GM18867 (cell line): ENCODE results near the gene CTBP2.
A peak's percentile ranks its signal among the peaks of the same experiment; 100 is the strongest.

ENCODE experiments used
- ATAC-seq: cut with Tn5 transposase; IDR thresholded peaks from one replicate; pipeline ENCODE4 v1.9.1; 2021; ENCODE audit warnings: mild to moderate bottlenecking, moderate library complexity; ENCODE audit not compliant: unreplicated experiment

CTBP2 gene

DNA sequence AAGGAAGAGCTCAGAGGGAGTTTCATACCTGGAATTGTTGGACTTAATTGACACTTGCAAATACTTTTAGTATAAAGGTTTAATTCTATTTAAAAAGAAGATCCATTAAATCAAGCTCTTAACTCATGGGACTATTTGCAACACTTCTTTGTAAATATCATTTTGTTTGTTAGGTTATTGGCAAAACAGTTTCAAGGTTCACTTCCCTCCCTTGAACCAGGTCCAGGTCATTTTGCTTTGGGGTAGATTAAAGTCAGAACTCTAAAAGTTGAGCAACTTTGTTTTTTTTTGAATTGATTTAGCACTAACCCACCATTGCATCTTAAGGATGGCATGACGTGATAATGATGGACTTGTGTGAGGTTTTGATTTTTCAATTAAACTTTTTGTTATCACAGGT lies 172.6 kb downstream of the CTBP2 start:
- no peak for ATAC-seq

DNA sequence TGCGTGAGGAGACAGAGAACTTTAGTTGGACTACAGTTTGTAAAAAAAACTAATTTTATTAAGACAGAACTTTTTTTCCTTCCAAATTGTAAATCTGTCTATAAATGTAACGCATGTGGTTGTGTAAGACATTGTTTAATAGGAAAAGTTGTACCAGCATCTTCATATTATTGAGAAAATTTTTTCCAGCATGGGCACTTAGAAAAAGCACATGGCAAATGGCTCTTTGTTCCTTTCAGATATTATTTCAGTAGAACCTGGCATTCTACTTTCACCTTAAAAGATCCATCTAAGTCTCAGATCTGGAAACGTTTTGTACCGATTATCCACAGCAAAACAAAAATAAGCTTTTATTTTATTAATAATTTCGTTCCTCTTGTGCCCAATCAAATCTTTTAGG lies 175.2 kb downstream of the CTBP2 start:
- ATAC-seq, result no peak

DNA sequence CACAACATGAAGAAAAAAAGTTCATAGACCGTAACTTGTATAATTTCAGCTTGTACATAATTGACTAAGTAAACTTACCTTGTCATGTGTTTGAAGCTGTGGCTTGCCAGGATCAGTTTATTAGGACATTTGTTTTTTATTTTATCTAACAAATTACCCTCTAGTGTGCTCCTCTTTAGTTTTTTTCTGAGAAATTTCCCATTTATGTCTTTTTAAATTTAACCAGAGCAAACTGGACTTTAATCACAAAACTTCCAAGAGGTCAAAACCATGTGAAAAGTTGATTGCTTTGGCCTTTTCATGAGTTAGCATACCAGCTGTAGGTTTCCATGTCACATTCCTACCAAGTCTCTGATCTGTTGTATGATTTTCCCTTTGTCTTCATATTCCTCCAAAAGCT lies 176.0 kb downstream of the CTBP2 start:
- no peak for ATAC-seq

DNA sequence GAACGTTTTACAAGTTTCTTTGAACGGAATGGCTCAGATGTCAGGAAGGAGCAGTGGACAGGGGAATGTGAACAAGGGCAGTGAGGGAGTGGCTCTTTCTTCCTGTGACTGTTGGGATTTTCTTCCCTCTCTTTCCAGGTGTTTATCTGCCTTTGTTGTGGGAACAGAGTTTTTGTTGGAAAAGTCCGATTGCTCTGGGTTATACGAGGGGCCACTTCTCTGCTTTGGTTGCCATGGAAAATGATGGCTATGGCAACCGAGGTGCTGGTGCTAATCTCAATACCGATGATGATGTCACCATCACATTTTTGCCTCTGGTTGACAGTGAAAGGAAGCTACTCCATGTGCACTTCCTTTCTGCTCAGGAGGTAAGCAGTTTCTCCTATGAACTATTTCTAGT lies 177.0 kb downstream of the CTBP2 start:
- no peak for ATAC-seq

DNA sequence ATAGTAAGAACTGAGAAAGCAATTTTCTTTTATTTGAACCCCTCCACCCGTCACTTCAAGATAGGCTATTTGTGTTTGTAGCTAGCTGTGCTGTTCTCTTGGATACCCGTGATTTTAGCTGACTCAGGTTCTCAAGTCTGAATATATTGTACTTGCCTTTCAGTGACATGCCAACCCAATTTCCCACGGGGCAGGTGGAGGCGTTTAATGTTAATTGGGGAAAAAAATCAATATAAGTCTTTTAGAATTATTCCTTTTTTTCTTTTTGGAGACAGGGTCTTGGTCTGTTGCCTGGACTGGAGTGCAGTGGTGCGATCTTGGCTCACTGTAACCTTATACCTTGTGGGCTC lies 182.0 kb downstream of the CTBP2 start:
- ATAC-seq, result no peak

DNA sequence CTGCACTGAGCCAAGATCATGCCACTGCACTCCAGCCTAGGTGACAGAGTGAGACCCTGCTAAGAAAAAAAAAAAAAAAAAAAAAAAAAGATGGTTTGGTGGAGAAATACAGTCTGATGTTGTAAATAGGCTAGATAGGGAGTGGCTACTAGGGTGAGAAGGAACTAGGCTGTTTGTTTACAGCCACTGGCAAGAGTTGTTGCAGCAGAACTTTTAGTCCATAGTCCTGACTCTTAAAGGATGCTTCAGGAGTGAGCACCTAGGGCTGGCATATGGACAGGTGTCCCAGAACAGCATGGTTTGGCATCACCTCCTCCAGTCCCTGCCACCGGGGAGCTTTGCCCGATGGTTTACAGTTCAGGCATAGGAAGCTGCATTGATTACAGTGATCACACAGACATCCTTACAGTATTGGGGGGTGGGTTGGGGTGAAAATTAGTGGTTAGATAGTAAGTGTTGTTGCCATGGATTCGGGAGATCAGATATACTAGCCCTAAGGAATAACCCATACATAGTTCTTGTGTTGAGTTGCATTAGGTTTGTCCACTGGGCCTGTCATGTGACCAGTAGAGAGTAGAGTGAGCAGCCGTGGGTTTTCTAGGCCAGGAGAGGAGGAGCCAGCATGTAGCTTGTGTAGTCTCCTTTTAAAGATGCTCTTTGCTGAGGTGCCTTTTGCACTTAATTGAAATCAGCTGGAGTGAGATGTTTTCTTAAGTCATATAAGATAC lies 182.6 kb downstream of the CTBP2 start:
- no peak for ATAC-seq

DNA sequence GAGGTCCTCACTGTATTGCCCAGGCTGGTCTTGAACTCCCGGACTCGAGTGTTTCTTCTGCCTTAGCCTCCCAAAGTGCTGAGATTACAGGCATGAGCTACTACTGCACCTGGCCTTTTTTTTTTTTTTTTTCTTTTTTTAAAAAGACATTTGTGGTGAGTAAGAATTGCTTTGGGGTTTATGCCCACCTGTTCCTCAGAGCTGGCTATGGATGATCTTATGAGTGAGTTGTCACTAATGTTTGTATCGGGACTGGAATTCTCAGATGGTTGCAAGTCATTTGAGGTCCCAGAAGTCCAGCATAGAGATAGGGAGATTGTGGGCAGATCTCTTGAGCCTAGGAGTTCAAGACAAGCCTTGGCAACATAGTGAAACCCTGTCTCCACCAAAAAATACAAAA lies 183.2 kb downstream of the CTBP2 start:
- ATAC-seq, result no peak

DNA sequence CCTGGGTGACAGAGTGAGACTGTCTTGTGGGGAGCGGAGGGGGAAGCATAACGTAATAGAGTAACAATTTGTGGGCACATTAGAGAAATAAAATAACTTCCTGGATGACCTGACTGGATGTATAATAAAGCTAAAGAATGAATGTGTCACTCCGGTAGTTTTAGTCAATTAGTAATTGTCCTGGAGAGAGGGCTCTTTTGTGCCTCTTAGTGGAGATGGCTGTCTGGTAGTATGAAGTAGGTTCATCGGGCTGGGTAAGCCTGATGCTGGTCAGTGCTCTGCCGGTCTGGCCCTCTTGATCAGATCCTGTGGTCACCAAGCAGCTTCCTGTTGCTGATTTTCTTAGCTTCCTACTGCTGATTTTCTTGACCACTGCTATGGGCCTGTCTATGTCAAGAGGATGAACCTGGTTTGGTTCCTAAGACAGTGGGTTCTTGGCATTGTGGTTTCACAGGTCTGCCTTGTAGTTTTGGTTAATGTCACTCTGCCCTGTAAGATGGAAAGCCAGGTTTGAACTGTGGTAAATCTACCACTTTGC lies 184.3 kb downstream of the CTBP2 start:
- peak; percentile 93 for ATAC-seq

DNA sequence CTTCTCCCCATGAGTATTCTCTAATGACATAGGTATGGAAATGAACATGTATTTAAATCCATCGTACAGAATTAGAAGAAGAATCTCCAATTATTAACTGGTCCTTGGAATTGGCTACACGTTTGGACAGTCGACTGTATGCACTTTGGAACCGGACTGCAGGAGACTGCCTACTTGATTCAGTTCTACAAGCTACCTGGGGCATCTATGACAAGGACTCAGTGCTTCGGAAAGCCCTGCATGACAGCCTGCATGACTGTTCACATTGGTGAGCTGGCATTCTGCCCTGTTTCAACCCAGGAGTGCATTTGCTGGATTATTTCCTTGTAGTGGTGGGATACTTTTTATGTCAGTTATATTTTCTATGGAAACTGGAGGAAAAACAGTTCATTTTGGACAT lies 186.2 kb downstream of the CTBP2 start:
- ATAC-seq, result no peak

DNA sequence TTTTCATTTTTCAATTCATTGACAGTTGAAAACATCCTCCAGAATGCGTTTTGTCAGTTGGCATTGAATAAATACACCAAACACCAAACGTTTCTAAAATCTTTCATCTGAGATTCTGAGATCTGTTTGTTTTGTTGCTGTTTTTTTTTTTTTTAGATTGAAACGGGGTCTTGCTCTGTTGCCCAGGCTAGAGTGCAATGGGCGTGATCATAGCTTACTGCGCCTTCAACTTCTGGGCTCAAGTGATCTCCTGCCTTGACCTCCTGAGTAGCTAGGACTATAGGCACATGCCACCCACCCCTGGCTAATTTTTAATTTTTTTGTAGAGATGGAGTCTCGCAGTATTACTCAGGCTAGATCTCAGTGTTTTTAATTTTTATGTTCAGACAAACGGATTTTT lies 187.7 kb downstream of the CTBP2 start:
- ATAC-seq, result no peak

DNA sequence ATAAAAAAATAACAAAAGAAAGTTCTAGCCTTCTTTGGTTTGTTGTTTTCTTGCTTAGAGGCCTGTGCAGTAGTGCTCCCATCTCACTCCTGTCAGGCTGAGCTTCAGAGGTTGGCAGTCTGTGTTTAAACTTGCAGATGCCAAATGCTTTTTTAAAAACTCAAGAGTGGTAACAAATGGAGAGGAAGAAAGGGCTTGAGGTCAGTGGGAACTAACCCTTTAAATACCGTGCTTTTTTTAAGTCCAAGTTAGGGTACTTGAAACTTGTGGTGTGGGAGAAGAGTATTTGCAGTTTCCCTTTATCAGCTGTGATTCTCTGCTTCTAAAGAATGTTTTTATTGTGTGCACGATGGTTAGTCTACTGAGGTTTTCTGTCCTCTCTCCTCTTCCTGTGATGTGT lies 189.1 kb downstream of the CTBP2 start:
- peak; percentile 35 for ATAC-seq

DNA sequence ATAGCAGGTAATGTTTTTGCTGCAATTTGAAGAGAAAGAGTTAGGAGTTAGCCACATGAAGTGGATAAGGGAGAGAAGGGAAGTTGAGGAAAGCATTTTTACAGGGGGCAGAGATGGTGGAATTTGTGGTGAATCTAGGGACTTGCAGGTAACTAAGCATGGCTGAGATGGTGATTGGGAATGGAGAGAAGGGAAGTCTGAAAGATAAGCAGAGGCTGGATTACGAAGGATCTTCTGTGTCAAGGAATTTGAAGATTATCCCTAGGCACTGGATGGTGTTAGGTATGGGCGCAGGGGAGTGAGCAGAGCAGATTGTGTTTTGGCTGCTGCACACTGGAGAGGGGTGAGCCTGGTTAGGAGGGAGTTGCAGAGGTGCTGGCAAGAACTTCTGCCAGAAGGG lies 193.1 kb downstream of the CTBP2 start:
- ATAC-seq, result no peak

DNA sequence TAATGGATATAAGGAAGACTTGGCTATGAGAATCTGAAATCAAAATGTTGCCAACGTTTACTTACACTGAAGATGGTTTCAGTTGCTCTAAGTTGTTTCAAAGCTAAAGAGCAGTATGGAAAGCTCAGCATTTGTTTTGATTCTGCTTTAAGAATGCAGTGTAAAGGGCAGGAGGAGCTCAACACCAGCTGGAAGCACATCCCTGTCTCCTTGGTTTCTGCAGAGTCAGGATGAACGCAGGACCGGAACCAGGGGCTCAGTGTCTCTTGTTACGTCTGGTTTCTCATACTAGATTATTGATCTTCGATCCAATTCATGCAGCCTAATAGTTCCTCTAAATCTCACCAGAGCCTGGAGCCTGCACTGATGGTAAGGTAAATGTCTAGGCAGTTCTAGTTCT lies 194.4 kb downstream of the CTBP2 start:
- no peak for ATAC-seq

DNA sequence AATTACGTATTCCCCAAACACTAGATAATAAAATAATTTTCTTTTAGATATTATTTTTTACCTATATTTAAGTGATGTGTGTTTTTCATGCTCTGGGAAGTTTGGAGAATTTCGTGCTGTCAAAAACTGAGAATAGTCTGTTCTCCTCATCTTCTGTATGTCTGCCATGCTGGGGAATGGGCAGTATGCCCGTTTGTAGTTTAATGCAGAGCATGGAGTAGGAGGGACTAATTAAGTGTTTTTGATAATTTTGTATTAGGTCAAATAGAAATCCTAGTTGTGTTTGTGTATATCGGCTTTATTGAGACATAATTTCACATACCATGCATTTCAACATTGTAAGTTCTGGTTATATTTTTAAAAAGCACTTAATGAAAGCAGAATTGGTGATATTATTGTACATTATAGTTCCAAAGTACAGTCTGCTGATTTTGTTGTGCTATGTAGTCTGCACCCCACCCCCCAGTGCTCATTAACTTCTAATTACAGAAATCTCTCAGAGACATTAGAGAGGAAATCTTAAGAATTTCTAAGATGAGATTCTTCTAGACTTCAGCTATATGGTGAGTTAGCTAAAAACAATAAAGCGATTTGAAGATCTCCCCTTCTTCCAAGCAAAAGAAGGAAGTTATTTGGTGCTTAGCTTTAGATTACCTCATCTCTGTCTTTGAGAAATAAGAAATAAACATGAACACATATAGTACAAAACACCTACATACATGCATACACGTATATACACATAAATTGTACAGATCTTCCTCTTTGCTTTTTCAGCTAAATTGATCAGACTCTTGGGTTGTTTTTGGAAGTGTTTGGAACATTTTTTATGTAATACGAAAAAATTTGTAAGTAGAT lies 196.3 kb downstream of the CTBP2 start:
- no peak for ATAC-seq

DNA sequence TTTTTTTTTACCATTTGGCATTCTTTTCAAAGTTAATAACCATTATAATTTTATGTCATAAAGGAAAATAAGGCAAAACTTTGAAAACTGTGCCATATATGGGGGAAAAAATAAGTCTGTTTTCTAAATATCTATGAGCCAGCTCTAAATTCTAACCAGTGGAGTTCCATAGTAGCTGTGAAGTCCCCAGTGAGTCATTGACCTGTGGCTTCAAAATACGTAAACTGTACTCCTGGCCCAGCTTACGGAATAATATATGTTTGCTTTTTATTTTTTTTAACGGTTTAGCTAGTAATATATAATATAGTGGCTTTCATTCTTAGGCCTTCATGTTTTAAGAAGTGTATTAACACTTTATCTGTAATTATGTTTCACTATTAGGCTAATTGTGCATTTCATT lies 197.9 kb downstream of the CTBP2 start:
- ATAC-seq, result no peak

DNA sequence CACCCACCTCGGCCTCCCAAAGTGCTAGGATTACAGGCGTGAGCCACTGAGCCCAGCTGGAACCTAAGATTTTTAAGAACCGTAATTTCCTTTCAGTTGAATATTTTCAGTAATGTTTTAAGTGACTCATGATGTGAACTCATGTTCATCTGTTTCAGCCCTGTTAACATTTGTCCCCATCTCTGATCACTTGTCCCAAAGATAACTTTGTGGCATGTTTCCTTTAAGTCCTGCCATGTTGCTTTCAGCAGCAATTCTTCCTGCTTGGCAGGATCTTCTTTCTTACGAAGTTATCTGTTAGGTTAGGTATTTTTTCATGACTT lies 199.2 kb downstream of the CTBP2 start:
- ATAC-seq, result no peak

DNA sequence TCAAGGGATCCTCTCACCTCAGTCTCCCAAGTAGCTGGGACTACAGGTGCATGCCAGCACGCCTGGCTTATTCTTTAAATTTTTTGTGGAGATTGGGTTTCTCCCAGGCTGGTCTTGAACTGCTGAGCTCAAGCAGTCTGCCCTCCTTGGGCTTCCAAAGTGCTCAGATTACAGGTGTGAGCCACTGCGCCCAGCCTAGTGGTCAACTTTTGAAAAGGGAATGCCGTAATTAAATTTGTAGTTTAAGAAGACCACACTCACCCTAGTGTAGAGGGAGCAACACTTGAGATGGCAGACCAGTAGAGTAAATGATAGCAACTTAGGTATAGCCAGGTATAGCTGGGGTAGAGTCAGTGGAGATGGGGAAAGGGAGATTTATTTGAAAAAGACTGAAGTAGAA lies 200.8 kb downstream of the CTBP2 start:
- no peak for ATAC-seq

DNA sequence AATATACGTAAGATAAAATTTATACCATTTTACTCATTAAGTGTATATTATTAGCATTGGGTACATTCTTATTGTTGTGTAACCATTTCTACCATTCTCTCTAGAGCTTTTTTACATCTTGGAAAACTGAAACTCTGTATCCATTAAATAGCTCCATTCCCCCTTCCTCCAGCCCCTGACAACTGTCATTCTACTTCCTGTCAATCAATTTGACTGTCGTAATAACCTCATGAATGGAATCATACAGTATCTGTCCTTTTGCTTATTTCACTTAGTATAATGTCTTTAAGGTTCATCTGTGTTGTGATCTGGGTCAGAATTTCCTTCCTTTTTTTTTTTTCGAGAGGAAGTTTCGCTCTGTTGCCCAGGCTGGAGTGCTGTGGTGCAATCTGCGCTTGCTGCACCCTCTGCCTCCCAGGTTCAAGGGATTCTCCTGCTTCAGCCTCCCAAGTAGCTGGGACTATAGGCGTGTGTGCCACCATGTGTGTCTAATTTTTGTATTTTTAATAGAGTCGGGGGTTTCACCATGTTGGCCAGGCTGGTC lies 202.9 kb downstream of the CTBP2 start:
- ATAC-seq, result no peak

DNA sequence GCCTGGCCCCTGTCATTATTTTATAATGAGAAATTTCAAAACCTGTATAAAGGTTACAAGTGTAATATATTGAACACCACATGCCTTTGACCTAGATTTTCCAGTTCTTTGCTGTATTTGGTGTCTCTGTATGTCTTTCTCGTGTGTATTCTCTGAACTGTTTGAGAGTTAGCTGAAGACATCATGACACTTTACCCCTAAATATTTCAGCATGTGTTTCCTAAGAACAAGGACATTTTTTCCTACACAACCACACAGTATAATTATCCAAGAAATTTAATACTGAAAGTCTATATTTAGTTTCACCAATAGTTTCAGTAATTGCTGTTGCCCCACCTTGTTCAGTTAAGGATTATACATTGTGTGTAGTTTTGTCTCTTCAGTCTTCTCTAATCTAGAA lies 203.6 kb downstream of the CTBP2 start:
- no peak for ATAC-seq

DNA sequence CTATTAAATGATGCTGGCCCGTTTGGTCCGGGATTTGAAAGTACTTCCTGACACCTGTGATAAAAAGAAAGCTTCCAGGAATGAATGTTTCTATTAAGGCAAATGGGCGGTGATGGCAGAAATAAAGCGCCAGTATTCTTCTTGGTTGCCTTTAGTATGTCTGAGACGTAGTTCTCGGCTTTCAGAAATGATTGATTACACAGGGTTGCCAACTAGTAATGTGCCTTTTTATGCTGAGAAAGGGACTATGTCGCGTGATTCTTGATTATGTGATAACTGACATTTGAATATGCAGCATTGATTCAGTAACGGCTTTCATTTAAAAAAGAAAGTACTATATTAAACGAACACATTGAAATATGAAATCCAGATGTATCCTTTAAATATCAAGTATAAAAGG lies 204.5 kb downstream of the CTBP2 start:
- no peak for ATAC-seq

DNA sequence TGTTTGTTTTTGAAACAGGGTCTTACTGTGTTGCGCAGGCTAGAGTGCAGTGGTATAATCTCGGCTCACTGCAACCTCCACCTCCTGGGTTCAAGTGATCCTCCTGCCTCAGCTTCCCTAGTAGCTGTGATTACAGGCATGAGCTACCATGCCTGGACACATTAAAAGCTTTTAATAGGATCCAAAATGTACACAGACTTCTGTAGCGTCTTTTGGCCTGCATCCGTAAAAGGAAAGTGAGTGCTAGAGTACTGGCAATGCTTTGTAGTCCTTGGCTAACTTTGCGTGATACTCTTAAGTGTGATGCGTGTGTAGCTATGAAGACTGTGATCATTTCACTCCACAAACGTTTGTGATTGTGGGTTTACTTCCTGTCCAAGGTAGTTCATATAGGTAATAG lies 205.1 kb downstream of the CTBP2 start:
- no peak for ATAC-seq

DNA sequence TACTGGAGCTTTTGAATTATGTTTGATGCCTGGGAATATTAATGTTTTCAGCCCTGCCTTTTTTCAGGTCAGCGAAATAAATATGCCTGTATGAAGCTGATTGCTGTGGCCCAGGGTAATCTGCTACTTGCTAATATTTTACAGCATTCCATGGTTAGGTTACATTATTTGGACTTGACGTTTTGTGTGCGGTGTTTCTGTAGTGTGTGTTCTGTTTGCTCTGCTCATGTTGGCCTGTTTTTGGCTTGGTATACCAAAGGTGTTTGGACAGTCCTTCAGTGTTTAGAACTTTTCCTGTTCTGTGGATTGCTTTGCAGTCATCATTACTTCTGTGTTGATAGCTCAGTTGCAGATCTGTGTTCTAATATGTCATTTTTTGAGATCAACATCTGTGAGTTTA lies 206.9 kb downstream of the CTBP2 start:
- ATAC-seq, result no peak
